MCF 10A (cell line): ENCODE measurements around the gene C1QTNF8. TPM values are rescaled to one million over a fixed set of nuclear protein-coding genes. Genes with fewer than 3 reads are reported as not detected.

Source experiments
- Bru-seq: library from RNA; stranded (reverse); fragments of 400-500 nt; gene quantifications from one replicate; lab custom pipeline; 2021; lab: Mats Ljungman, UMichigan
- BruChase-seq, 2 experiments: library from RNA; stranded (reverse); fragments of 400-500 nt; gene quantifications; one replicate each; lab custom pipeline; 2021; lab: Mats Ljungman, UMichigan
- BruUV-seq: library from RNA; stranded (reverse); fragments of 400-500 nt; replicated peaks from 2 replicates; lab custom pipeline; 2021; lab: Mats Ljungman, UMichigan
- CTCF ChIA-PET: fragments of 300-600 bp; sonication (Branson Sonifier 250); formaldehyde crosslinking; extraction: SDS; loops from one replicate; lab custom pipeline; 2021; ENCODE audit warnings: antibody characterized with exemption, inconsistent platforms; lab: Yijun Ruan, JAX
- POLR2A ChIA-PET: fragments of 300-600, 350-650 bp; sonication (Branson Sonifier 250); formaldehyde crosslinking; extraction: SDS; loops from one replicate; lab custom pipeline; 2020; ENCODE audit warnings: antibody characterized with exemption, inconsistent platforms; lab: Yijun Ruan, JAX
- DNase-seq: peaks from one replicate; pipeline ENCODE4 v3.0.0-alpha.2; 2018; ENCODE audit not compliant: unreplicated experiment
- H3K27ac Mint-ChIP-seq: one replicate; pipeline ENCODE4 v1.8.0; 2022; ENCODE audit warnings: mild to moderate bottlenecking, low read depth, mixed read lengths; ENCODE audit not compliant: unreplicated experiment
- H3K27me3 Mint-ChIP-seq: one replicate; pipeline ENCODE4 v1.8.0; 2022; ENCODE audit warnings: mixed read lengths; ENCODE audit not compliant: insufficient read depth, unreplicated experiment
- H3K36me3 Mint-ChIP-seq: one replicate; pipeline ENCODE4 v1.8.0; 2022; ENCODE audit warnings: mild to moderate bottlenecking, moderate library complexity, mixed read lengths; ENCODE audit not compliant: insufficient read depth, unreplicated experiment
- H3K4me1 Mint-ChIP-seq: one replicate; pipeline ENCODE4 v1.8.0; 2022; ENCODE audit warnings: mixed read lengths; ENCODE audit not compliant: insufficient read depth, unreplicated experiment
- H3K4me3 Mint-ChIP-seq: one replicate; pipeline ENCODE4 v1.8.0; 2022; ENCODE audit warnings: mild to moderate bottlenecking, moderate library complexity, mixed read lengths; ENCODE audit not compliant: unreplicated experiment
- H3K9me3 Mint-ChIP-seq: one replicate; pipeline ENCODE4 v1.8.0; 2022; ENCODE audit warnings: mixed read lengths; ENCODE audit not compliant: unreplicated experiment
- intact Hi-C: fragments of 100-400 bp; cut with micrococcal nuclease; formaldehyde crosslinking; loops from 2 replicates; pipeline ENCODE4 v1.14.1; 2022
- long read RNA-seq: library from polyadenylated mRNA; stranded (forward); transcript quantifications from one replicate; pipeline ENCODE4 v2.0.0, GENCODE V29; 2022
- total RNA-seq: library from RNA; stranded (reverse); gene quantifications from 2 replicates; pipeline ENCODE4 v1.2.3, GENCODE V29; 2022
- TF ChIP-seq, protein P1 (sequence below): fragments of 200-600 bp; IDR thresholded peaks from one replicate; pipeline ENCODE4 v1.8.0; 2022; ENCODE audit warnings: antibody characterized with exemption, mild to moderate bottlenecking; ENCODE audit not compliant: unreplicated experiment

The C1QTNF8 gene, protein sequence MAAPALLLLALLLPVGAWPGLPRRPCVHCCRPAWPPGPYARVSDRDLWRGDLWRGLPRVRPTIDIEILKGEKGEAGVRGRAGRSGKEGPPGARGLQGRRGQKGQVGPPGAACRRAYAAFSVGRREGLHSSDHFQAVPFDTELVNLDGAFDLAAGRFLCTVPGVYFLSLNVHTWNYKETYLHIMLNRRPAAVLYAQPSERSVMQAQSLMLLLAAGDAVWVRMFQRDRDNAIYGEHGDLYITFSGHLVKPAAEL
- total RNA-seq (not detected in 2 replicates), Bru-seq, nascent RNA (not detected), BruChase-seq, experiment 1, labeled RNA remaining after a 6-hour chase (not detected), BruChase-seq, experiment 2, labeled RNA remaining after a 2-hour chase (not detected)
- long read RNA-seq: 0 reads

DNA sequence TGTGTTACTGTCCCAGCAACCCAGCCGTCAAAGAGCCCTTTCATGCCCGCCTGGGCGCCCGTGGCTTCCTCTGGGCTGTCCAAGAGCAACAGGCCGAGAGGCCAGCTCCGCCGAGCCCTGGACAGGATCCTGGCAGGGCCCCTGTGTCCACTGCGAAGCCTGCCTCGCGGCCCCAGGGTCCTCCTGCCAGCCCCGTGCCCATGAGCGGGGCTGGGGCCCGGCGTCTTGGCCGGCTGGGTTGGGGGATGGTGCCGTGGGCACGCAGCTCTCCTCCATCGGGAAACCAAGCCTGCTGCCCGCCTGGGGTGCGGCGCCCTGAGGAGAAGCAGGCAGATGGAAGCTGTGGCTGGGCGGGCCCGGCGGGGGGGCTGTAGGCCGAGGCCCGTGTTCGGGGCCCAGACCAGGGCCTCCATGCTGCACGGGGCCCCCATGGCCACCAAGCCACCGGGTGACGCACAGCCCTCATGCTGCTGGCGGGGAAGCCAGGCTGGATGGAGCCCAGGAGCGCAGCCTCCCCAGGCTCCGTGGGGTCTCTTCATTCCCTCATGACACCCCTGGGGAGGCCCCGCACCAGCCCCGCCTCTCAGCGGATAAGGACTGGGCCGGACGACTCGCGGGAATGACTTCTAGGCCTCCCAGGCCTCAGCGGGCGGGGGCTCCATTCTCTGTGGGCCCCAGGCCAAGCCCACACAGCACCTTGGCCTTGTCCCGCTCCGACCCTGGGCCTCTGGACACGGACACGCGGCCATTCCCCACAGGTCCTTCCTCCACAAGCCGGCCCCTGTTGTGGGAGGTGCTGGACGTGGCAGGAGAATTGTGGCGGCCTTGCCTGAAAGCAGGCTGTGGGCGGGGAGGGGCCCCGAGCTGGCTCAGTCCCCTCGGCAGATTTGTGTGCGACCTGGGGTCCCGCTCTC, at the start of gene C1QTNF8:
C1QTNF8 (minus strand) TSS at position 76 of the 914 bp plus-strand sequence. CDS start 1,322 bp downstream, outside the sequence.
- intact Hi-C loops: no loop called here
- CTCF ChIA-PET: no interaction called here

DNA sequence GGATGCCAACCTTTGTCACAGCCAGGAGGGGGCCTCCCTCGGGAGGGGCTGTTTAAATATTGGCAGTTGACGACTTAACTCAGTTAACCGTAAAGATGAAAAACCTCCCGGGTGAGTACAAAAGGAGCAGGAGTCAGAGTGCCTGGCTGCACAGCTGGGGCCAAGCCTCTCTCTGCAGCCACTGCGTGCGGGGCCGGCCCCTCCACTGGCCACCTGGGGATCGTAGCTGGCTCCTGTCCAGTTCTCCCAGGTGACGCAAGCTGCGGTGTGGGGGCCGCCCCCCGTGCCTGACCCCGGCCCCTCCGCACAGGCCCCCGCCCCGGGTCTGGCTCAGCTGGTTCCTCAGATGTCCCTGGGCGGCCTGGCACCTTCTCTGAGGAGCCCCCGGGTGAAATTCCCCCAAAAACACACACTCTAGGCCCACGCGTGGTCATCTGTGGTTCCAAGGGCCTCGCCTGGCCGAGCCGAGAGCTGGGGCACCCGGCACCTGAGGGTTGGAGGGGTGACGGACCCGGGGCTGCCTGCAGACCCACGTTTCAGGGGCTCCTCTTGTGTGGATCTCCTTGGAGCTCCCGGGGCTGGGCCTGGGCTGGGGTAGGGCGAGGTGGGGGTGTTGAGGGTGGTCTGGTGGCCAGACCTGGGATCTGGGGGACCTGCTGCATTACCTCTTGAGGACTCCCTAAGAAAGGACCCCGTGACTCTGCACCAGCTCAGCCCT, 49.5 kb upstream of the C1QTNF8 start:
- BruUV-seq: no TSS peak
- Mint-ChIP-seq H3K4me1 (no peaks in the 10 kb centered on the region), H3K4me3 (no peak overlapping the region), H3K36me3 (no peaks in the 10 kb centered on the region), H3K27me3 (peaks cover 32% of the 10 kb centered on the region), H3K9me3 (no peaks in the 10 kb centered on the region), H3K27ac (no peak overlapping the region)
- ChIA-PET CTCF (interaction anchor here (0.6 to 1.0 kb wide), 2 partner anchors 39 to 50 kb away, joined by 3 read pairs; no protein-coding TSS in a partner anchor), POLR2A (no interaction called here)
- TF ChIP-seq, protein P1, sequence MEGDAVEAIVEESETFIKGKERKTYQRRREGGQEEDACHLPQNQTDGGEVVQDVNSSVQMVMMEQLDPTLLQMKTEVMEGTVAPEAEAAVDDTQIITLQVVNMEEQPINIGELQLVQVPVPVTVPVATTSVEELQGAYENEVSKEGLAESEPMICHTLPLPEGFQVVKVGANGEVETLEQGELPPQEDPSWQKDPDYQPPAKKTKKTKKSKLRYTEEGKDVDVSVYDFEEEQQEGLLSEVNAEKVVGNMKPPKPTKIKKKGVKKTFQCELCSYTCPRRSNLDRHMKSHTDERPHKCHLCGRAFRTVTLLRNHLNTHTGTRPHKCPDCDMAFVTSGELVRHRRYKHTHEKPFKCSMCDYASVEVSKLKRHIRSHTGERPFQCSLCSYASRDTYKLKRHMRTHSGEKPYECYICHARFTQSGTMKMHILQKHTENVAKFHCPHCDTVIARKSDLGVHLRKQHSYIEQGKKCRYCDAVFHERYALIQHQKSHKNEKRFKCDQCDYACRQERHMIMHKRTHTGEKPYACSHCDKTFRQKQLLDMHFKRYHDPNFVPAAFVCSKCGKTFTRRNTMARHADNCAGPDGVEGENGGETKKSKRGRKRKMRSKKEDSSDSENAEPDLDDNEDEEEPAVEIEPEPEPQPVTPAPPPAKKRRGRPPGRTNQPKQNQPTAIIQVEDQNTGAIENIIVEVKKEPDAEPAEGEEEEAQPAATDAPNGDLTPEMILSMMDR: no peak
- DNase-seq: no peak
- intact Hi-C loops: no loop called here

More for the DNA sequence above, at the start of gene C1QTNF8:
- H3K27me3 Mint-ChIP-seq: no peaks in the 10 kb centered on the region
- H3K4me3 Mint-ChIP-seq: no peak within 1 kb of the TSS
- no TSS peak for BruUV-seq
- no peak within 1 kb of the TSS for H3K27ac Mint-ChIP-seq
- no peak for DNase-seq
- H3K9me3 Mint-ChIP-seq: no peaks in the 10 kb centered on the region
- H3K36me3 Mint-ChIP-seq: no peaks in the 10 kb centered on the region
- TF ChIP-seq, protein P1: no peak
- POLR2A ChIA-PET: no interaction called here
- H3K4me1 Mint-ChIP-seq: no peaks in the 10 kb centered on the region

DNA sequence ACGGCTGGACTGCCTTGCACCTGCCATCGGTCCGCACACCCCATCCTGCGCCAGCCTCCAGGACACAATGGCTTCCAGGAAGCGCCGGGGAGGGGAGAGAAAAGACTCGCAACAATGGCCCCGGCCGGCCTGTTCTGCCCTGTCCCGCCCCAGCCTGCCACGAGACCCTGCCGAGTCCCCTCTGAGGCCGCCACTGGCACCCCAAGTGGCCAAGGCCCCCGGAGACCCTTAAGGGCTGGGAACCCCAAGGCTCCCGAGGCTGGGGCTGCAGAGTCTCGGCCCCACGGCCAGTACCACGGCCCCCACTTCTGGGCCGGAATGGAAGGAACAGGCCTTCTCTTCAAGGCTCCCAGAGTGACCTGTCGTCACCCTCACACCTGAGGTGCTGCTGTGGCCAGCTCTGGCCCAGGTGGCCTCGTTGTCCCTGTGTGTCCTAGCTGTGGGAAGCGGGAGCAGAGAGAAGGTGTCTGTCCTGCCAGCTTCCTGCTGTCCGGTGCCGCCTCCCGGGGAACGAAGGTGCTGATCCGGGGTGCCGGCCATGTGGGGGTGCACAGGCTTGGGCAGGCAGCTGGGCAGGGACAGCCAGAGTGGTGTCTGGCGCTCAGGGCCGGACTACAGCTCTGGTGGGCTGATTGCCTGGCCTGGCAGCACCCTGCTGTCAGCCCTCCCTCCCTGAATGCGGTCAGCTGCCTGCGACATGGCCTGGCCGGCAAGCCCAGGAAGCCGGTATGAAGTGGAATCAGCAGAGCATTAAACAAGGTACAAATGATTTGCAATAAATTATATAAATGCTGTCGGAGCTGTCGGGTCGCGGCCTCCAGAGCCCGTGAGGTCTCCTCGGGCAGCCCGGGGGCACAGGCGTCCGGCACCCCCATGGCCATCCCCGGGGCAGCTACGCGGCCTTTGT, 48.7 kb upstream of the C1QTNF8 start:
- CTCF ChIA-PET: no interaction called here
- Mint-ChIP-seq H3K4me3 (no peak overlapping the region), H3K27me3 (peaks cover 40% of the 10 kb centered on the region), H3K27ac (no peak overlapping the region), H3K9me3 (no peaks in the 10 kb centered on the region), H3K36me3 (no peaks in the 10 kb centered on the region), H3K4me1 (no peaks in the 10 kb centered on the region)
- POLR2A ChIA-PET: no interaction called here
- TF ChIP-seq, protein P1: no peak
- intact Hi-C loops: no loop called here
- no TSS peak for BruUV-seq
- no peak for DNase-seq
